ENCODE results near the gene CETN2.

The CETN2 gene

GRCh38 chrX:152822383-152823086, 8.0 kb downstream of the CETN2 start:
- TF ChIP-seq, protein P1, sequence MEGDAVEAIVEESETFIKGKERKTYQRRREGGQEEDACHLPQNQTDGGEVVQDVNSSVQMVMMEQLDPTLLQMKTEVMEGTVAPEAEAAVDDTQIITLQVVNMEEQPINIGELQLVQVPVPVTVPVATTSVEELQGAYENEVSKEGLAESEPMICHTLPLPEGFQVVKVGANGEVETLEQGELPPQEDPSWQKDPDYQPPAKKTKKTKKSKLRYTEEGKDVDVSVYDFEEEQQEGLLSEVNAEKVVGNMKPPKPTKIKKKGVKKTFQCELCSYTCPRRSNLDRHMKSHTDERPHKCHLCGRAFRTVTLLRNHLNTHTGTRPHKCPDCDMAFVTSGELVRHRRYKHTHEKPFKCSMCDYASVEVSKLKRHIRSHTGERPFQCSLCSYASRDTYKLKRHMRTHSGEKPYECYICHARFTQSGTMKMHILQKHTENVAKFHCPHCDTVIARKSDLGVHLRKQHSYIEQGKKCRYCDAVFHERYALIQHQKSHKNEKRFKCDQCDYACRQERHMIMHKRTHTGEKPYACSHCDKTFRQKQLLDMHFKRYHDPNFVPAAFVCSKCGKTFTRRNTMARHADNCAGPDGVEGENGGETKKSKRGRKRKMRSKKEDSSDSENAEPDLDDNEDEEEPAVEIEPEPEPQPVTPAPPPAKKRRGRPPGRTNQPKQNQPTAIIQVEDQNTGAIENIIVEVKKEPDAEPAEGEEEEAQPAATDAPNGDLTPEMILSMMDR (IDR thresholded peaks at IDR 0.05; ENCODE audit: borderline replicate concordance, control extremely low read depth, extremely low read depth, insufficient read depth, missing control alignments): no peak
- in situ Hi-C loops (cut with MboI; ENCODE audit: low sequenced_read_pairs, unreplicated experiment): loop anchor here (25.0 kb wide), 1 partner anchor 1060 kb away; no protein-coding TSS in a partner anchor
- no peak for DNase-seq (ENCODE audit: low spot score)

- TF ChIP-seq, protein P1 (IDR thresholded peaks at IDR 0.05; ENCODE audit: borderline replicate concordance, control extremely low read depth, extremely low read depth, insufficient read depth, missing control alignments): peak; percentile 38
- in situ Hi-C loops (cut with MboI; ENCODE audit: low sequenced_read_pairs, unreplicated experiment): loop anchor here (25.0 kb wide), 1 partner anchor 1059 kb away; no protein-coding TSS in a partner anchor
- DNase-seq (ENCODE audit: low spot score): no peak
Measured at GRCh38 chrX:152821145-152821765, 9.3 kb downstream of the CETN2 start.

DNA sequence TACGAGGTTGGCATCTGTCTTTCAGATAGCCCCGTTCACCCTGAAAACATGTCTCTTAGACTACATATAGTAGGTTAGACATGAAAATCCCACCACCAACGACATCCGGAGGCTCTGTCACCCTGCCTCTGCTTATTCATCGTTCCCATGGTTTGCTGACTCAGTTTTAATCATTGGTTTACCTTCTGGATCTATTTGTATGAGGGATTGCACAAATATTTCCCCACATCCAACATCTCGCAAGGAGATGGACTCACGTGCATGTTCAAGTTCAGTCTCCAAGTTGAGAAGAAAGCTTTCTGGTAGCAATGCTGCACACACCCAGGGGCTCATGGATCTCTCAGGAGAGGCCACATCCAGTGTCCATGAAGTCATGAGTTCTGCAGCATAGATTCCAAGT, 10.8 kb downstream of the CETN2 start:
- TF ChIP-seq, protein P1 (IDR thresholded peaks at IDR 0.05; ENCODE audit: borderline replicate concordance, control extremely low read depth, extremely low read depth, insufficient read depth, missing control alignments): no peak
- DNase-seq (ENCODE audit: low spot score): no peak
- in situ Hi-C loops (cut with MboI; ENCODE audit: low sequenced_read_pairs, unreplicated experiment): loop anchor here (10.0 to 25.0 kb wide), 2 partner anchors 175 to 1057 kb away; no protein-coding TSS in a partner anchor

- no peak for DNase-seq (ENCODE audit: low spot score)
- in situ Hi-C loops (cut with MboI; ENCODE audit: low sequenced_read_pairs, unreplicated experiment): loop anchor here (10.0 to 25.0 kb wide), 2 partner anchors 174 to 1057 kb away; no protein-coding TSS in a partner anchor
- TF ChIP-seq, protein P1 (IDR thresholded peaks at IDR 0.05; ENCODE audit: borderline replicate concordance, control extremely low read depth, extremely low read depth, insufficient read depth, missing control alignments): no peak
Measured at GRCh38 chrX:152819266-152819665, 11.3 kb downstream of the CETN2 start.

GRCh38 chrX:152818356-152818755, 12.2 kb downstream of the CETN2 start:
- in situ Hi-C loops (cut with MboI; ENCODE audit: low sequenced_read_pairs, unreplicated experiment): loop anchor here (10.0 to 25.0 kb wide), 2 partner anchors 174 to 1056 kb away; no protein-coding TSS in a partner anchor
- no peak for DNase-seq (ENCODE audit: low spot score)
- TF ChIP-seq, protein P1 (IDR thresholded peaks at IDR 0.05; ENCODE audit: borderline replicate concordance, control extremely low read depth, extremely low read depth, insufficient read depth, missing control alignments): no peak

GRCh38 chrX:152817078-152817764, 13.3 kb downstream of the CETN2 start:
- in situ Hi-C loops (cut with MboI; ENCODE audit: low sequenced_read_pairs, unreplicated experiment): loop anchor here (10.0 to 25.0 kb wide), 2 partner anchors 172 to 1055 kb away; no protein-coding TSS in a partner anchor
- no peak for DNase-seq (ENCODE audit: low spot score)
- TF ChIP-seq, protein P1 (IDR thresholded peaks at IDR 0.05; ENCODE audit: borderline replicate concordance, control extremely low read depth, extremely low read depth, insufficient read depth, missing control alignments): peak; percentile 26
